HG03521 (cell line): ENCODE data around the gene TASP1.

Source experiments
- ATAC-seq: cut with Tn5 transposase; IDR thresholded peaks from one replicate; pipeline ENCODE4 v1.9.1; 2021; ENCODE audit warnings: mild to moderate bottlenecking, moderate library complexity; ENCODE audit not compliant: unreplicated experiment

The TASP1 gene

GRCh38 chr20:13355941-13356486 is 282.7 kb downstream of the TASP1 start:
- no peak for ATAC-seq

GRCh38 chr20:13355411-13355810 is 283.3 kb downstream of the TASP1 start:
- no peak for ATAC-seq

GRCh38 chr20:13353261-13353945 is 285.3 kb downstream of the TASP1 start:
- ATAC-seq = no peak

- ATAC-seq = no peak
These were observed 289.5 kb downstream of the TASP1 start for GRCh38 chr20:13349235-13349604.

- no peak for ATAC-seq
These were observed 290.2 kb downstream of the TASP1 start for GRCh38 chr20:13348311-13349234.

GRCh38 chr20:13344671-13345070 is 294.1 kb downstream of the TASP1 start:
- ATAC-seq = no peak

- no peak for ATAC-seq
These were observed 296.1 kb downstream of the TASP1 start for GRCh38 chr20:13342469-13343242.

GRCh38 chr20:13341737-13342393 is 296.9 kb downstream of the TASP1 start:
- ATAC-seq = no peak

GRCh38 chr20:13340088-13340487 is 298.6 kb downstream of the TASP1 start:
- ATAC-seq = no peak
